HG02678 (cell line): ENCODE results near the gene MCTP1.

Experiments
- ATAC-seq: cut with Tn5 transposase; IDR thresholded peaks from one replicate; pipeline ENCODE4 v1.9.1; 2021; ENCODE audit warnings: mild to moderate bottlenecking, moderate library complexity; ENCODE audit not compliant: unreplicated experiment

The MCTP1 gene

GRCh38 chr5:95130941-95131340 is 154.0 kb downstream of the MCTP1 start:
- no peak for ATAC-seq

- no peak for ATAC-seq
Measured at GRCh38 chr5:95124731-95125130, 160.2 kb downstream of the MCTP1 start.

- no peak for ATAC-seq
Measured at GRCh38 chr5:95124101-95124500, 160.8 kb downstream of the MCTP1 start.

- no peak for ATAC-seq
Measured at GRCh38 chr5:95114902-95115301, 170.0 kb downstream of the MCTP1 start.

- ATAC-seq, result no peak
Measured at GRCh38 chr5:95114305-95114704, 170.6 kb downstream of the MCTP1 start.

GRCh38 chr5:95113489-95113888 is 171.4 kb downstream of the MCTP1 start:
- no peak for ATAC-seq

- ATAC-seq, result no peak
Measured at GRCh38 chr5:95111141-95111540, 173.8 kb downstream of the MCTP1 start.

- ATAC-seq, result no peak
Measured at GRCh38 chr5:95110118-95110517, 174.8 kb downstream of the MCTP1 start.

GRCh38 chr5:95107138-95107537 is 177.8 kb downstream of the MCTP1 start:
- no peak for ATAC-seq

- ATAC-seq, result no peak
Measured at GRCh38 chr5:95105638-95106037, 179.3 kb downstream of the MCTP1 start.

- peak; percentile 96 for ATAC-seq
Measured at GRCh38 chr5:95102687-95103086, 182.2 kb downstream of the MCTP1 start.

GRCh38 chr5:95102080-95102479 is 182.8 kb downstream of the MCTP1 start:
- peak; percentile 39 for ATAC-seq

GRCh38 chr5:95100551-95100950 is 184.3 kb downstream of the MCTP1 start:
- ATAC-seq, result no peak

- ATAC-seq, result no peak
Measured at GRCh38 chr5:95098012-95098411, 186.9 kb downstream of the MCTP1 start.

- ATAC-seq, result no peak
Measured at GRCh38 chr5:95093211-95093610, 191.7 kb downstream of the MCTP1 start.

GRCh38 chr5:95090774-95091173 is 194.1 kb downstream of the MCTP1 start:
- no peak for ATAC-seq

GRCh38 chr5:95087816-95088317 is 197.0 kb downstream of the MCTP1 start:
- ATAC-seq, result peak; percentile 84

GRCh38 chr5:95086927-95087815 is 197.7 kb downstream of the MCTP1 start:
- ATAC-seq, result peak; percentile 43

- no peak for ATAC-seq
Measured at GRCh38 chr5:95084757-95085156, 200.1 kb downstream of the MCTP1 start.

GRCh38 chr5:95083606-95084005 is 201.3 kb downstream of the MCTP1 start:
- ATAC-seq, result no peak

GRCh38 chr5:95081982-95082381 is 202.9 kb downstream of the MCTP1 start:
- ATAC-seq, result no peak

GRCh38 chr5:95081500-95081960 is 203.4 kb downstream of the MCTP1 start:
- ATAC-seq, result peak; percentile 89
